Muscle of arm (tissue), 12 donors: ENCODE results near the gene ANKRD22. TPM values are rescaled to one million over a fixed set of nuclear protein-coding genes. Genes with fewer than 3 reads are reported as not detected.

Experiments used
- DNase-seq: peaks from one replicate; pipeline ENCODE4 v3.0.0-alpha.2; 2013
- polyA plus RNA-seq, 12 donors: library from polyadenylated mRNA; unstranded; fragments of 120-200 nt; gene quantifications; one replicate each; pipeline ENCODE4 v1.2.1, GENCODE V29; 2013; ENCODE audit not compliant: insufficient read length in 12 of 12

ANKRD22 gene
- polyA plus RNA-seq, 12 donors, result 0.46 to 2.0 (median 1.2) TPM; not detected in 9

GRCh38 chr10:88800152-88801125, 51.2 kb downstream of the ANKRD22 start:
- no peak for DNase-seq

GRCh38 chr10:88794731-88795130, 56.9 kb downstream of the ANKRD22 start:
- DNase-seq, result no peak

GRCh38 chr10:88793712-88794299, 57.8 kb downstream of the ANKRD22 start:
- DNase-seq, result no peak

GRCh38 chr10:88792661-88793060, 59.0 kb downstream of the ANKRD22 start:
- no peak for DNase-seq

GRCh38 chr10:88791924-88792323, 59.7 kb downstream of the ANKRD22 start:
- DNase-seq, result no peak

- DNase-seq, result no peak
Observed at GRCh38 chr10:88788924-88789323, 62.7 kb downstream of the ANKRD22 start.

- DNase-seq, result no peak
Observed at GRCh38 chr10:88787463-88787862, 64.2 kb downstream of the ANKRD22 start.

GRCh38 chr10:88786032-88786770, 65.4 kb downstream of the ANKRD22 start:
- DNase-seq, result no peak

- no peak for DNase-seq
Observed at GRCh38 chr10:88783724-88784123, 67.9 kb downstream of the ANKRD22 start.

- DNase-seq, result no peak
Observed at GRCh38 chr10:88782222-88782621, 69.4 kb downstream of the ANKRD22 start.

GRCh38 chr10:88781206-88781605, 70.4 kb downstream of the ANKRD22 start:
- no peak for DNase-seq

Other genes with a start within 250 kb of the ANKRD22 start
- under 1 TPM in 1 of 12 donors, not detected in 11; 0.76 TPM for gene LIPF, start 187.4 kb downstream of the ANKRD22 start, polyA plus RNA-seq
- gene LIPK, start 145.6 kb downstream of the ANKRD22 start, polyA plus RNA-seq, result 1 to 10 TPM in 2 of 12 donors, under 1 TPM in 1, not detected in 9; 0.95 to 4.2 (median 2.6) TPM
- gene LIPN, start 91.8 kb downstream of the ANKRD22 start, polyA plus RNA-seq, result 1 to 10 TPM in 3 of 12 donors, not detected in 9; 1.2 to 3.0 (median 2.0) TPM
- under 1 TPM in 3 of 12 donors, not detected in 9; 0.49 to 0.79 (median 0.61) TPM for gene LIPM, start 49.1 kb downstream of the ANKRD22 start, polyA plus RNA-seq
- 10 to 100 TPM in 2 of 12 donors, 1 to 10 TPM in 9, not detected in 1; 4.8 to 14.3 (median 7.1) TPM for gene STAMBPL1, start 28.4 kb upstream of the ANKRD22 start, polyA plus RNA-seq
- gene ACTA2, start 100.9 kb upstream of the ANKRD22 start, polyA plus RNA-seq, result 100 to 1,000 TPM in 11 of 12 donors, not detected in 1; 197 to 298 (median 223) TPM
- gene FAS, start 139.0 kb upstream of the ANKRD22 start, polyA plus RNA-seq, result 10 to 100 TPM in 4 of 12 donors, 1 to 10 TPM in 7, not detected in 1; 5.0 to 12.3 (median 8.3) TPM